HG03103 (cell line): ENCODE results near the gene ALKBH1.

Experiments used
- ATAC-seq: cut with Tn5 transposase; IDR thresholded peaks from one replicate; pipeline ENCODE4 v1.9.1; 2021; ENCODE audit warnings: low read depth; ENCODE audit not compliant: unreplicated experiment

ALKBH1 gene

DNA sequence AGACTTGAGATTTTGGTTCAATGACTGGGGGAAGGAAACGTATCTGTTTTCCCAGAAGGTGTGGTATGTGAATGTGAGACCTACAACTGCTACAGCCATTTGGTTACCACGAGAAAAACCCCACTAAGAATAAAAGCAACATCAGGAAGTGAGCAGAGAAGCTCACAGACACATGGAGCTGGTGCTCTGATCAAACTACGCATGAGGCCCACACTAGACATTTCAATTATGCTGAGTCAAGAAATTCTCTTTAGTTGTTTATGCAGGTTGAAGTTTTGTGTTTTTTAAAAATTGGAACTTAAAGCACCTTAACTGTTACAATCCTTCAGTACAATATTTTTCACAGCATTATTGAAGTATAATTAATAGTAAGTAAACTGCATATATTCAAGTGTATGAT, 82.5 kb downstream of the ALKBH1 start:
- ATAC-seq = no peak

DNA sequence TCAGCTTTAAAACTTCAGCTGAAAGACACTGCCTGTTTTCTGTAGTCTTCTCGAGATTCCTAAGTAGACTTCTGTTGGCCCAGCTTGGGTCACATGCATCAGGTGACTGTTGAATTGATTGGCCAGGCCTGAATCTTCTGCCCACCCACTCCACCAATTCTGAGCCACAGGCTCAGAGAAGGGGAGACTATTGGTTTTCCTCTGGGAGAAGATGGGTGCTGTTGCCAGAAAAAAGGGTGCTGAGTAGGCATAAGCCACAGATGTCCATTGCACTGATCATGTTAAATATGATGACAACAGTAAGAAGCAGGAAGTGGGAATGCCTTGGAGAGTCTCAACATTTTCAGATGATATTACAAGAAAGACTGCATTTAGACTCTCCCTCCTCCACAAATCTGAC, 84.6 kb downstream of the ALKBH1 start:
- ATAC-seq = no peak
